ENCODE results near the gene SCRT2.

The SCRT2 gene

DNA sequence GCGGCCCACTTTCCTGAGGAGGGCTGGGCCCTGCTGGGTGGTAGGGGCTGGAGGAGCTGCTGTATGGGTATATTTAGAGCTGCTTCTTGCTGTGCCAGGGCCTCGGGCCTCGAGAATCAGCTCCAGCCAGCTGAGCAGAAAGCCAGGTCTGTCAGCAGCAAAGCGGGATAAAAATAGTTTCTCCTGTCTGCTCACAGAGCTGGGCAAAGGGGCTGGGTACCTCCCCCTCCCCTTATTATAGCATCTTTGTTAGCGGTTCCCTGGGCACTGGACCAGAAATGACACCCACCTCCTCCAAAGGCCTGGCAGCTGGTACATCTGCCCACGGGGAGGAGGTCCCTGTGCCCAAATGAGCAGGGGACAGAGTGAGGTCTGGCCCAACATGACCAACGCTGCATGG, 6.0 kb downstream of the SCRT2 start:
- DNase-seq, result no peak

DNA sequence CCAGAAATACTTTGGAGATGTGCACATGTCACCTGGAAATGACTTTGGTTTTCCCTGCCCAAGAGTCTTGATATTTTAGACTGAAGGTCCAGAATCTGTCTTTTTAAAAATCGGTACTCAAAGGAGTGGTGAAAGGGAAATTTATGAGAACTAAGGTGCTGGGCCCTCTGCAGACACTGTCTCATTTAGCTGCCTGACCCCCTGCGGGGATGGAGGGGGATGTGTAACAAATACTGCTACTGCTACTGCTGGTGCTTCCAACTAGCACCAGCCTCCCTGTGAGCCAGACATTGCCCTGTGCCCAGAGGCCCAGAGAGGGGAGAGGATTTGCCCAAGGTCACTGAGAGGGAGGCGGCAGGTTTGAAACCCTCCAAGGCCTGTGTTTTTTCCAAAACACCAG, 7.0 kb downstream of the SCRT2 start:
- DNase-seq, result no peak

DNA sequence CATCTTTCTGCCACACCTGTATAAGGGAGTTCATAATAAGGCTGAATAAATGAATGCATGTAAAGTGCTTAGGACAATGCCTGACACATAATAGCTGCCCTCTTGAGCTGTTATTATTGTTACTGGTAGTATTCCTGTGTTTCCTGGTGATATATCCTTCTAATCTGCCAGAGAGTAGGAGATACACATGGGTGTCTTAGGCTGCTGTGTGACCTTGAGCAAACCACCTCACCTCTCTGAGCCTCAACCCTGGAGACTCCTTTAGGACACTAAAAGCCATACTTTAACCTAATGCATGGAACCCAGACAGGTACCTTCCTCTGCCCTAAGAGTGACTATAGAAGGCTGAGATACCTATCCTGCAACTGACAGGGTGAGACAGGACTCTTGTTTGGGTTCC, 7.6 kb downstream of the SCRT2 start:
- no peak for DNase-seq

DNA sequence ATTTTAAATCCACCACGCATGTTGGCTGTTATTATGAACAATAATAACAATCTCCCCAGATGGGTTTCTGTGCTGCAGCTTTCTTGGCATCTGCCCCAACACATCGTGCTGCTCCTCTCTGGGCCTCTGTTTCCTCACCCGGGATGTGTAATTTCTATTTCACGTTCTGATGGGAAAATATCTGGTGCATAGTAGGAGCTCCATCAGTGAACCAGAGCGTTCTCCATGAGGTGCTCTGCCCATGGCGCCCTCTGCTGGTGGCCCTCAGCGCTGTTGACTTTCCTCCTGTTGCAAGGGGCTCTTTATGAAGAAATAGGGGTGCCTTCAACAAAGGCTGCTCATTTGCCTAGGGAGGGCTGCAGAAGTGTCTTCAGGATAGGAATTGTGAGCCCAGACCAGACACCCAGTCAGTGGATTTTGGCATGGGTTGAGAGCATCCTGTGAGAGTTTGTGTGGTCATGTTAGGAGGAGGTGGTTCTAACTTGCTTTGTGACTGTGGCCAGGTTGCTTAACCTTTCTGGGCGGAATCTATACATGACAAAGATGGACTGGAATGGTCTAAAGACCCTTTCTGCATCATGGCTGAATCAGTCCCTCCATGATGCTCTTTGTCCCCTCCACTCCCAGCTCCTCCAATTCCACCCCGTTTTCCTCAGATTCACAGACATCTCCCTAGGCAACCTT, 8.1 kb downstream of the SCRT2 start:
- peak; percentile 90 for DNase-seq

DNA sequence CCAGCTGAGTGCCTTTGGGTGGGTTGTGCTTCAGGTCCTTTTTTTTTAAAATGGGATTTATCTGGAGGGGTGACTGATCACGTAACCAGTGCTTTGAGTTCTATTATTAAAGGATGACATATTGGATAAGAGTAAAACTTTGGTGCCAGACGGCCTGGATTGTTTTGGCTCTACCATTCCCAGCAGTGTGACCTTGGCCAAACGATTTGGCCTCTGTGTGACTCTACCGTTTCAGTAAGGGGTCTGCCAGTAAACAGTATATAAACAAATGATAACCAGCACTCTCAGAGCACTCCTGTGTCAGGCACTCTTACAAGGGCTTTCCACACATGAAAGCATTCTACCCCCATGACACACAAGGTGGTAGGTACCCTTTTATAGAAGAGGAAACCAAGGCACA, 8.7 kb downstream of the SCRT2 start:
- no peak for DNase-seq

DNA sequence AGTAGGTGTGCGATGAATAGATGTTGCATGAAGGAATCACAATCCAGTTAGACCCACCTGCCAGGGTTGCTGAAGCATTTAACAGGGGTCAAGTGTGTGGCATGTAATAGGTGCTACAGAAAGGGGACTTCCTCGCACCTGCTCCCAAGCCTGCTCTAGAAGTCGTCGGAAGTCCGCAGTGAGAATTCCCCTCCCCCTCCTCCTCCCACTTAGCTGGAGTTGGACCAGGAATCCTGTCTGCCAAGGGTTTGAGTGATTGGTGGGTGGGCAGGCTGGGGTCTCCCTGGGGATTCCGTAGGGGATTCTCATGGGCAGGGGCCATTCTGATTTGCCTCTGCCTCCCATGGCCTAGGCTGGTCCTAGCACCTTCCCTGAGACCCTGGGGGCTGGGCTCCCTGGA, 10.3 kb downstream of the SCRT2 start:
- no peak for DNase-seq

DNA sequence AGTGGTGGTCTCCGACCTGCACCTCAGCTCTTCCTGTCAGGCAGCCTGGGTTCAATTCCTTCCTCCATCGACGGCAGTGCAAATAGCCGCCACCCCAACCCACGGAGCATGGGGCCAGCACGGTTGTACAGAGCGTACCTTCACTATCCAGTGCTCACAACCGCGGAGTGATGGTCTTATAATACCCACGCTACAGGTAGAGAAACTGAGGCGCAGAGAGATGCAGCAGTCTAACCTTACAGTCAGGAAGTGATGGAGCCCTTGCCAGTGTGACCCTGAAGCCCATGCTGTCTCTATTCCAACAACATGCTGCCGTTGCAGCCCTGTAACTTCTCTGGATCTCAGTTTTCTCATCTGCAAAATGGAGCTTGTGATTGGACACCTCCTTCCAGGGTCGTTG, 11.0 kb downstream of the SCRT2 start:
- no peak for DNase-seq

DNA sequence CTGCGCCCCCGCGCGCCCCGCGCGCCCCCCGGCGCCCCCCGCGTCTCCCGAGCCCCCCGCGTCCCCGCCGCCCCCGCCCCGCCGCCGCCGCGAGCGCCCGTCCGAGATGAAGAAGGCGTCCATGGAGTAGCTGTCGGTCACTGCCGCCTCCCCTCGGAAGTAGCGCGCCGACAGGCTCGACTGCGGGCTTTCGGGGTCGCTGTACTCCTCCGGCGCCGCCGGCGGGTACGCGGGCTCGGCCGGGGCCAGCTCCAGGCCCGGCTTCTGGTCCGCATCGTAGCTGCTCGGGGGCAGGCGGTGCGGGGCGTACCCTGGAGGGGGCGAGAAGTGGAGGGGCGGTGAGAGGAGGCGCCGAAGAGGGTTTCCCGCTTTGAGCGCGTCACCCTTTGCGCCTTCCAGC, 11.5 kb downstream of the SCRT2 start:
- no peak for DNase-seq

DNA sequence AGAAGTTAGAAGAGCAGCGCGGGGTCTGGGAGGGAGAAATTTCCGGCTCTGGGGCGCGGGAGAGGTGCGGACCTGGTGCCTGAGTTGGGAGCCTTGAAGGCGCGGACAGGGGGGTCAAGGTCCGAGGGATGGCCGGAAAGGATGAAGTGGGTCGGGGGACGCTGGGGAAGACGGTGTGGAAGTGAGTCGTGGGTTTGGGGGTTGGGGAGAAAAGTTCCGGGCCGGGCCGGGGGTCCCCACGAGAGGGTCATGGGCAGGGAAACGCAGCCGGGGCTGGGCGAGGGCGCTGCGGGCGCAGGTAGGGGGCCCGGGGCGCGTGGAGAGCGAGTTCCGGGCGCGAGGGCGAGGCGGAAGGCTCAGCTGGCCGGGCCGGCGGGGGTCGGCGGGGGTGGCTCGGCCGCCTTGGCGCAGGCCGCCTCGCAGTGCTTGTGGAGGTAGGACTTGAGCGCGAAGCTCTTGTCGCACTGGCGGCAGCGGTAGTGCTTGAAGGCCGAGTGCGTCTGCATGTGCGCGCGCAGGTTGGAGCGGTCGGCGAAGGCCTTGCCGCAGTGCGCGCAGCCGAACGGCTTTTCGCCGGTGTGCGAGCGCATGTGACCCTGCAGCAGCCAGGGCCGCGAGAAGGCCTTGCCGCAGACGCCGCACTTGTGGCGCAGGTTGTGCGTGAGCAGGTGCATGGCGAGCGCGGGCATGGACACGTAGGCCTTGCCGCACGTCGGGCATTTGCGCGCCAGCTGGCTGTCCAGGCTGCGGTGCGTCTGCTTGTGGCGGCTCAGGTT, 12.1 kb downstream of the SCRT2 start:
- no peak for DNase-seq

DNA sequence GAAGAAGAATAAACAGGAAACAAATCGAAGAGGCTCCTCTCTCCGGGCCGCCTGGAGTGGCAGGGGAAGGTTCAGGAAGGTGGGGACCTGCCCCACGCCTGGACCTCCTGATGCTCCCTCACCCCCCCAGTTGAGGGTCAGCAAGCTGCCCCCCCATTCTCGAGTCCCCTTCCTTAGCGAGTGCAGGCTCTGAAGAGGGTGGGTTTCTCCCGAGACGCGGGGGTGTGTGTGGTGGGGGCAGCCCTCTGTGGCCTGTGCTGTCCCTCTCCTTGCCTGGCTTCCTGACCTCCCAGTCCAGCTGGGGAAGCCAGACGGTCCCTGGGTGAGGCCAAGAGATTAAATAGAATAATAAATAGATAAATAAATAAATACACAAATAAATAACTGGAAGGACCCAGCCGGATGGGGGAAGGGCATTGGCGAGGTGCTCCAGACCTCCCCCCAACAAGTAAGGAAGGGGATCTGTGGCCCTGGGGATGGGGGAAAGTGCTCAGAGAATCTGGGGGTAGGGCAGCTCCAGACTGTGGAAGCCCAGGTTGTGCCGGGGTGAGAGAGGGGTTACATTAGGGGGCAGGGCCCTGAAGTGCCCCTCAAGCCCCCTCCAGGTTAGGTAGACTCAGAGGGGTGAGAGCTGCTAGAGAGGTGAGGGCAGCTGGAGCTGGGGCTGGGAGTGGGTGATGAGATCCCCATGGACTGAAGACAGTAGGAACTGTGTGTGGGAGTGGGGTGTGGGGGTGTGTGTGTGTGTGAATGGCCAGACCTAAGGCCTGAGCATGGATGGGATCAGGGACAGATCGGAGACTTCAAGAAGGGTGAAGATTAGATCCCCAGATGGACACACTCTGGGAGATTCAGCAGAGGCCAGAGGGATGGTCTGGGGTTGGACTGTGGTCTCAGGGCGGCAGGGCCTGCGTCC, 13.1 kb downstream of the SCRT2 start:
- no peak for DNase-seq

DNA sequence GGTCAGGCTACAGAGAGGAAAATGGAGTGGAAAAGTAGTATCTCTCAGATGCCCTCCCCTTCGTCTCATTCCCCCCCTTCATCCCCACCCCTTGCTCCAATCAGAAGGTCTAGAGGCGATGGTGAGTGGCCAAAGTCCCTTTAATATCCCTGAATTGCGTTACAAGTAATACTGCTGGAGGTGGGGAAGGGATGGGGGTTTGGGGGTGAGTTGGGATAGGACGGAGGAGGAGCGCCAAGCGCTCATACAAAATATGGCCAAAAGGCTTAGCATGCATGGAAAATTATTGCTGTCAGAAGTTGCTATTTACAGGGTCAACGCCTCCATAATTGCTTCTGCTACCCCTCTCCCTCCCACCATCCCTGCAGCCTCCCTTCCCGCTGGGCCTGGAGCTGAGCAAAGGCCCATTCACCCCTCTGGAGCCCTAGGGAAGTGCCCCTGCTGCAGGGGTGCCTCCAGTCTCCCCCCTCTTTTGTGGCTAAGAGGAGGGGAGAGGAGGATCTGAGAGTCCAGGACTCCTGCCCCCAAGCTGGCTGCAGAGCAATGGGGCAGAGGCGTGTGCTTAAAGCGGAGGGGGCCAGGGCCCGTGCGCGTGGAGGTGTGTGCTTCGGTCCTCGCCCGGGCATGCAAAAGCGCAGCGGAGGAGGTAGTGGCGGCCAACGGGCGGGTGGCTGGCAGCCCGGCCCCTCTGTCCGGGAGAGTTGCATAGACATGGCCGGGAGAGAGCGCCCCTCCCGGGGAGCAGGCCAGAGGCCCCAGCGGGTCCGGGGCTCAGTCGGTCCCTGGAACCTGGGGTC, 13.9 kb downstream of the SCRT2 start:
- DNase-seq, result no peak

DNA sequence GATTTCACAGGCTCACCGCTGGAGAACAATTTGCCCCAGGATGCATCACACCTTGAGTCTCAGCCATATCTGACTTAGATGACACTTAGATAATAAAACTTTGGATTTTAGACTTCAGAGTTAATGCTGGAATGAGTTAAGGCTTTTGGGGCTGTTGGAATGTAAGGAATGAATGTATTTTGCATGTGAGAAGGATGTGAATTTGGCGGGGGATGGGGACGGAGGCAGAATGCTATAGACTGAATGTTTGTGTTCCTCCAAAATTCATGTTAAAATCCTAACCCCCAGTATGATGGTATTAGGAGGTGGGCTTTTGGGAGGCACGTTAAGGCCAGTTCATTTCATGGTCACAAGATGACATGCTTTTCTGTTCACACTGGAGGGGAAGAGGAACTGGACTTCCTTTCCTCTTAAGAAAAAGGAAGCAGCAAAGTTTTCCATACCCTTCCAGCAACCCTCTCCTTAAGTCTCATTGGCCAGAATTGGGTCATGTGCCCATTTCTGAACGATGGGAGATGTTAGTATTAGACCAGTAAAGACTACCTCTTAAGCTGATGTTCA, 16.8 kb downstream of the SCRT2 start:
- no peak for DNase-seq

DNA sequence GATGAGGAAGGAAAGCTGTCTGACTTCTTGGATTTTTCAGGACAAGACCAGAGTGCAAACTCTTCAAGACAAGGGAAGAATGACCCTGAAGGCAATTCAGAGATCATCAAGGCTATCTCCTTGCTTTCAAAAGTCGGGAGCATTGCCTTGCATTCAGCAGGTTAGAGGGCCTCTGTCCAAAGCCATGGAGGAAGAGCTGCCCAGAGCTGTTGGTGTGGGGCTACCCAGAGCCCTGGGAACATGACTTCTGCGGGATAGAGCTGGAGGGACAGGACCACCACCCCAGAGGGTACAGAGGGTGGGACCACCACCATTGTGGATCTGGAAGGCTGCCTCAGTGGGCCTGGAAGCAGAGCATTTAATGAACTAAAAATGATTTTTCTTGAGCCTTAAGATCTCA, 17.4 kb downstream of the SCRT2 start:
- DNase-seq, result no peak

DNA sequence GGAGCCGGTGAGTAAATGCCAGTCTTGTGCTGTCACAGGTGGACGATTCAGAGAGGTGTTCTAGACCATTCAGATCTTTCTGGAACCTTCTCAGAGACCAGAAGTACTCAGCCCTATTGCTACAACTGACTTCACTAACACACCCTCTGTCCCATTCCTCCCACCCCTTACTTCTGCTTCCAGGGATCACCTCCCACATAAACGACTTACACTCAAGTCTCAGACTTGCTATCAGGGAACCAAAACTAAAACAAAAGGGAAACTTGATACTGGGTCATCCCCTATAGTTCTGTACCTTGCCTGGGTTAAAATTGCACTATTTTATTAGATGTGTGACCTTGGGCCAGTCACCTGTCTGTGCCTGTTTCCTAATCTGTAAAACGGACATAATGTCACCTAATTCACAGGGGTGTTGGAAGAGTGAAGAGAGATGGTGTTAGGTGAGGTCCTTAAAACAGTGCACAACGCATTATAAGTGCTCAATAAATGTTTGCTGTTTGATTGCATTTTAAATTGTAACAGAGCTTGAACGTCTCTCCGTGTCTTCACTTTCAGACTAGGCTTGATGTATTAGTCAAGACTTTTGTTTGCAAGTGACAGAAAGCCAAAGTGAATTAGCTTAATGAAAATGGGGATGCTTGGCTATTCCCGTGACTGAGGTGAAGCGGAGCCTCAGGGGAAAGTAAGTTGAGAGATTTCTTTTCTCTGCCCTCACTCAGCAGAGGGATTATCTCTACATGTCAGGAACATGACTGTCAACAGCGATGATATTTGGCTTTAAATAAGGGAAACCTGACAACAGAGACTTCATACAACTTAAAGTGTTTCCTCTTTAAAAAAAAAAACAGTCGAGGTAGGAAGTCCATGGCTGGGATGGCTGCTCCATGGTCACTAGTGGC, 19.6 kb downstream of the SCRT2 start:
- no peak for DNase-seq

DNA sequence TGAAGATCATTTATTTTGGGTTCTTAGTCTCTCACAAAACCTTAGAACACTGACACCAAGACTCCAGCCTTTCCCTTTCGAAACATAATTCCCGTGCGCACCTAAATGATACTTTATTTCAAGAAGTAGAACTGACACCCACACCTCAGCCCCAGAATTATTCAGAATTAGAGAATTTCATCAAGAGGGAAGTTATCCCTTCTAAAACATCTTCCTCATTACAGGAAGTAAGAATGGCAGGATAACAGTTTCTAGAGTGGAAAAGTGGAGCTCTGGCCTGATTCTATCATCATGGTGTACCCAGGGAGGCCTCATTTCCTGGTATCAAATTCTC, 21.2 kb downstream of the SCRT2 start:
- DNase-seq, result no peak

DNA sequence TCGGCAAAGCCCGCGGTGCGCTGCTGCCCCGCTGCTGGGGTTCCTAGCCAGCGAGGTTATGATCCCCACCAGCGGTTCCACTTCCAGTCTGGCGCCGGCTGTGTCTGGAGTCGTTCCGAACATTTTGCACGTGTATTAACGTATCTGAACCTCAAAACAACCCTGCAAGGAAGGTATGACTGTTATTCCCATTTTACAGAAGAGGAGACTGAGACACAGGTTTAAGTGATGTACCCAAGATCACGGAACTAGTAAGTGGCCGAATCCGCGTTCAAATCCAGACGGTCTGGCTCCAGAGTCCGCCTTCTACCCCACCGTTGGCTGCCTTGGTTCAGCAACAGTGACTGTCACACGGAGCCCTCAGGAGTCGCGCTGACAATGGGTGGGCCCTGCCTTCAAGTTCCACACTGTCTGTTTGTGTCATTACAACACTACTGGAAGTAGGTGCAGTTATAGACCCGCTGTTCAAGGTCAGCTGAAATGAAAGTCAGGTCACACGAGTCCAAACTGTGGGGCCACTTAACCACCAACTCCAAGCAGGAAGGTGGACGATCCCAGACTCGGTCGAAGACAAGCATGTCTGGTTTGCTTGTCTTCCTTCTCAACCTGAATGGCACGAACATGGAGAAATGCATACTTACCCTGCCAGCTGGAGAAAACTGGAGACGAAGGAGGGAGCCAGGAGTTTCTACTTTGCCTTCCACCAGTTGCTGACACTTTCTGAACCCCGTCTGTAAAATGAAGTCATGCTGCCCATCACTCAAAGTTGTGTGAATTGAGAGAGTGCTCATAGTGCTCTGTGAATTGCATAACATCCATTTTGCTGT, 21.8 kb downstream of the SCRT2 start:
- DNase-seq, result no peak

DNA sequence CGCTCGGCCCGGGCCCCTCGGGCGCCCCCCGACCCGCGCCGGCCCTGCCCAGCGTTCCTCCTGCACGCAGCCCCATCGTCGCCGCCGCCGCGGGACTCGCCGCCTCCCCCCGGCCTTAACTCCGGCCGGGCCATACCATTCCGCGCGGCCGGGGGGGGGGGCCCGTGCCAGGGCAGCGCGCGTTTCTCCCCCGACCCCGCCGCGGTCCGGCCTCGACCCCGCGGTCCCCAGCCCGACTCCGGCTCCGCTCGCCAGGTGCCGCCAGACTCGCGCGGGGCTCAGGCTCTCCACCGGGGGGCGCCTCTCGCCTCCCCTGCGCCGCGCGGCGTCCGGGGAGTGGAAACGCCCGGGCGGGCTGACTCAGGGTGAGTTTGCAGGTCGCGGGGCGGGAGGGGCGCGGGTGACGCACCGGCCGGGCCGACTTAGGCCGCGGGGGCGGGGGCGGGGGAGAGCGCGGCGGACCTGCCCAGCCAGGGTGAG, 22.5 kb downstream of the SCRT2 start, which contains the start of gene SRXN1:
TSS of gene SRXN1 (minus strand) at position 91 of the 480 bp plus-strand sequence. CDS start at position 76, 15 bp downstream.
- peak; percentile 94 for DNase-seq

DNA sequence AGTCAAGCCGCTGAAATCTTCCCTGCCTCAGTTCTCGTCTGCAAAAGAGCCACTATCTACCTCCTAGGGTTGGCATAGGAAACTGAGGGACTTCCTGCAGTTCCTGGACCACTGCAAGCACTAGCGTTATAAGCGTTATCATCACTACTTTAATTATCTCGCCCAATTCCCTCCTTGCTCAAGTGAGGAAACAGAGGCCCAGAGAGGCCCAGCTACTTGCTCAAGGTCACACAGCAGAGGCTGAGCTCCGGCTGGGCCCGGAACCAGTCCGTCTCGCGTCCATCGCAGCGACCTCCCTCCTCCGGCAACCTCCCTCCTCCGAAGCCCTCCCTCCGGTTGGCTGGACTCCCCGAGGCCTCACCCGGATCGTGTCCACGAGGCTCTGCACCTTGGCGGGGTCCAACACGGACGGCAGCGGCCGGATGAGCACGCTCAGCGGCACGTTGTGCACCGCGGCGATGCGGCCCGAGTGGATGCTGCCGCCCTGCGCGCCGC, 22.9 kb downstream of the SCRT2 start:
- DNase-seq, result no peak

DNA sequence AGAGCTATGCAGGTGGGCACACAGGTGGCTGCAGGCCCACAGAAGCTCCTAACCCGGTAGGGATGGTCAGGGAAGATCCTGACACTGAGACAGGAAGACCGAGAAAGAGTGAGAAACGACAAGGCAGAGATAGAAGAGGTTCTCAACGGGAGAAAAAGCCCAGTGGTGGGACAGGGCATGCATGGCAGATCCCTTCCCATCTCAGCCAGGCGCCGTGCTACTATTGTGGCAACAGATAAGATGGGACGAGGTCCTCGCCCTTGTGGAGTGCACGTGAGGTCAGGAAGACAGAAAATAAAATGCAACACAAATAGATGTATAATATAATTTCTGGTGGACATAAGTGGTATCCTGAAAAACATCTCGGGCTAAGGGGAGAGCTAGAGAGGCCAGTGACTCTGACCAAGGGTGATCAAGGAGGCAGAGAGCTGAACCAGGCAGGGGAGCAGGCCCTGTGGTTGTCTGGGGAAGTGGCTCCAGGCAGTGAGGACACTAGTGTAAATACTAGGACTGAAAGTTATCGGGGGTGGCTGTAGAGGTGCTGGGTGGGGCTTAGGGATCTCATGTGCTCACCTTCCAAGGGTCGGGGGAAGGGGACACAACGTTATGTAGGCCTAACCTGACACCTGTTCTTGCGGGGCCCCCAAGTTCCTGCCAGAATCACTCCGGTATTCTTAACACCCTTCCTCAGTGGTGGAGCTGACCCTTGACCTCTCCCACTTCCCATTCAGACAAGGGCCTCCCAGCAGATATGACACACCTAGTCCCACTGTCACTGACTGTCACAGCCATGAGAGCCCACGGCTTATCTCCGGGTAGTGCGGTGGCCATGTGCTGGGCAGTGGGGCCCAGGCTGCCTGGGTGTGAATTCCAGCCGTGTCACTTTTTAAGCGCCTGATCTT, 23.6 kb downstream of the SCRT2 start:
- no peak for DNase-seq

All from activated effector memory CD4-positive, alpha-beta T cell treated with anti-CD3 and anti-CD28 coated beads, Interleukin-2, amount 50 U/mL, for 16 hours (primary cell).